AG09319 (cell line): ENCODE data around the gene C1QTNF7.

Experiments
- DNase-seq: peaks from one replicate; pipeline ENCODE4 v3.0.0-alpha.2; 2010; ENCODE audit warnings: low read depth; ENCODE audit errors: extremely low read depth
- CTCF ChIP-seq: IDR thresholded peaks from 2 replicates; pipeline ENCODE4 v1.5.1; 2011; ENCODE audit warnings: low read depth, mild to moderate bottlenecking, inconsistent platforms, low read length, moderate library complexity

The C1QTNF7 gene

GRCh38 chr4:15400981-15401671 lies 26.7 kb upstream of the C1QTNF7 start:
- peak; percentile 62 for DNase-seq
- TF ChIP-seq CTCF: no peak

GRCh38 chr4:15402146-15402545 lies 25.7 kb upstream of the C1QTNF7 start:
- TF ChIP-seq CTCF: no peak
- no peak for DNase-seq

- DNase-seq: no peak
Observed at GRCh38 chr4:15402974-15403373, 24.9 kb upstream of the C1QTNF7 start.

GRCh38 chr4:15405018-15405417 lies 22.8 kb upstream of the C1QTNF7 start:
- TF ChIP-seq CTCF: no peak
- no peak for DNase-seq

More at GRCh38 chr4:15402974-15403373, 24.9 kb upstream of the C1QTNF7 start:
- TF ChIP-seq CTCF: no peak

- TF ChIP-seq CTCF: no peak
- DNase-seq: no peak
Observed at GRCh38 chr4:15410750-15411149, 17.1 kb upstream of the C1QTNF7 start.

- no peak for DNase-seq
- TF ChIP-seq CTCF: no peak
Observed at GRCh38 chr4:15412461-15412860, 15.4 kb upstream of the C1QTNF7 start.

GRCh38 chr4:15413010-15413622 lies 14.7 kb upstream of the C1QTNF7 start:
- DNase-seq: no peak
- TF ChIP-seq CTCF: no peak
